HEK293 (cell line): ENCODE results near the gene PCED1A.

Source experiments
- CTCF ChIP-seq: fragments of 450-650 bp; formaldehyde crosslinking; IDR thresholded peaks from 2 replicates; pipeline ENCODE4 v1.5.1; 2016; ENCODE audit warnings: missing biosample characterization, missing genetic modification characterization
- SP2 ChIP-seq: fragments of 450-650 bp; formaldehyde crosslinking; IDR thresholded peaks from 2 replicates; pipeline ENCODE4 v1.5.1; 2016; ENCODE audit warnings: missing biosample characterization, missing genetic modification characterization
- ZBTB20 ChIP-seq: fragments of 450-650 bp; formaldehyde crosslinking; IDR thresholded peaks from 2 replicates; pipeline ENCODE4 v1.5.1; 2016; ENCODE audit warnings: missing biosample characterization, missing genetic modification characterization
- ZFP41 ChIP-seq: fragments of 450-650 bp; formaldehyde crosslinking; IDR thresholded peaks from 2 replicates; pipeline ENCODE4 v1.5.1; 2016; ENCODE audit warnings: missing biosample characterization, missing genetic modification characterization, borderline replicate concordance
- ZNF140 ChIP-seq: fragments of 450-650 bp; formaldehyde crosslinking; IDR thresholded peaks from 2 replicates; pipeline ENCODE4 v1.5.1; 2016; ENCODE audit warnings: missing biosample characterization, missing genetic modification characterization
- ZNF280C ChIP-seq: fragments of 450-650 bp; formaldehyde crosslinking; IDR thresholded peaks from 2 replicates; pipeline ENCODE4 v1.5.1; 2016; ENCODE audit warnings: missing biosample characterization, missing genetic modification characterization
- ZNF501 ChIP-seq: fragments of 450-650 bp; formaldehyde crosslinking; IDR thresholded peaks from 2 replicates; pipeline ENCODE4 v1.5.1; 2016; ENCODE audit warnings: missing biosample characterization, missing genetic modification characterization
- ZNF777 ChIP-seq: fragments of 450-650 bp; formaldehyde crosslinking; IDR thresholded peaks from 2 replicates; pipeline ENCODE4 v1.5.1; 2017; ENCODE audit warnings: missing biosample characterization, missing genetic modification characterization, borderline replicate concordance
- TF ChIP-seq, protein P1 (sequence below): fragments of 450-650 bp; formaldehyde crosslinking; IDR thresholded peaks from 2 replicates; pipeline ENCODE4 v1.5.1; 2016; ENCODE audit warnings: missing biosample characterization, missing genetic modification characterization
- TF ChIP-seq, protein P2 (sequence below): fragments of 450-650 bp; formaldehyde crosslinking; IDR thresholded peaks from 2 replicates; pipeline ENCODE4 v1.5.1; 2017; ENCODE audit warnings: missing biosample characterization, mild to moderate bottlenecking, missing genetic modification characterization, moderate library complexity
- TF ChIP-seq, protein P3 (sequence below): fragments of 450-650 bp; formaldehyde crosslinking; IDR thresholded peaks from 2 replicates; pipeline ENCODE4 v1.5.1; 2017; ENCODE audit warnings: missing biosample characterization, missing genetic modification characterization
- TF ChIP-seq, protein P4 (sequence below): fragments of 450-650 bp; formaldehyde crosslinking; IDR thresholded peaks from 2 replicates; pipeline ENCODE4 v1.5.1; 2016; ENCODE audit warnings: missing biosample characterization, missing genetic modification characterization

- TF ChIP-seq ZNF777 (tag by site-specific recombination) (no peak), CTCF (tag by site-specific recombination) (no peak), SP2 (tag by site-specific recombination) (no peak), ZNF140 (tag by site-specific recombination) (no peak), ZNF501 (tag by site-specific recombination) (no peak), ZBTB20 (tag by site-specific recombination) (no peak), ZFP41 (no peak), ZNF280C (tag by site-specific recombination) (no peak)
- TF ChIP-seq, protein P1, sequence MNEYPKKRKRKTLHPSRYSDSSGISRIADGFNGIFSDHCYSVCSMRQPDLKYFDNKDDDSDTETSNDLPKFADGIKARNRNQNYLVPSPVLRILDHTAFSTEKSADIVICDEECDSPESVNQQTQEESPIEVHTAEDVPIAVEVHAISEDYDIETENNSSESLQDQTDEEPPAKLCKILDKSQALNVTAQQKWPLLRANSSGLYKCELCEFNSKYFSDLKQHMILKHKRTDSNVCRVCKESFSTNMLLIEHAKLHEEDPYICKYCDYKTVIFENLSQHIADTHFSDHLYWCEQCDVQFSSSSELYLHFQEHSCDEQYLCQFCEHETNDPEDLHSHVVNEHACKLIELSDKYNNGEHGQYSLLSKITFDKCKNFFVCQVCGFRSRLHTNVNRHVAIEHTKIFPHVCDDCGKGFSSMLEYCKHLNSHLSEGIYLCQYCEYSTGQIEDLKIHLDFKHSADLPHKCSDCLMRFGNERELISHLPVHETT (tag by site-specific recombination): no peak
- TF ChIP-seq, protein P2, sequence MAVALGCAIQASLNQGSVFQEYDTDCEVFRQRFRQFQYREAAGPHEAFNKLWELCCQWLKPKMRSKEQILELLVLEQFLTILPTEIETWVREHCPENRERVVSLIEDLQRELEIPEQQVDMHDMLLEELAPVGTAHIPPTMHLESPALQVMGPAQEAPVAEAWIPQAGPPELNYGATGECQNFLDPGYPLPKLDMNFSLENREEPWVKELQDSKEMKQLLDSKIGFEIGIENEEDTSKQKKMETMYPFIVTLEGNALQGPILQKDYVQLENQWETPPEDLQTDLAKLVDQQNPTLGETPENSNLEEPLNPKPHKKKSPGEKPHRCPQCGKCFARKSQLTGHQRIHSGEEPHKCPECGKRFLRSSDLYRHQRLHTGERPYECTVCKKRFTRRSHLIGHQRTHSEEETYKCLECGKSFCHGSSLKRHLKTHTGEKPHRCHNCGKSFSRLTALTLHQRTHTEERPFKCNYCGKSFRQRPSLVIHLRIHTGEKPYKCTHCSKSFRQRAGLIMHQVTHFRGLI (tag by site-specific recombination): no peak
- TF ChIP-seq, protein P3, sequence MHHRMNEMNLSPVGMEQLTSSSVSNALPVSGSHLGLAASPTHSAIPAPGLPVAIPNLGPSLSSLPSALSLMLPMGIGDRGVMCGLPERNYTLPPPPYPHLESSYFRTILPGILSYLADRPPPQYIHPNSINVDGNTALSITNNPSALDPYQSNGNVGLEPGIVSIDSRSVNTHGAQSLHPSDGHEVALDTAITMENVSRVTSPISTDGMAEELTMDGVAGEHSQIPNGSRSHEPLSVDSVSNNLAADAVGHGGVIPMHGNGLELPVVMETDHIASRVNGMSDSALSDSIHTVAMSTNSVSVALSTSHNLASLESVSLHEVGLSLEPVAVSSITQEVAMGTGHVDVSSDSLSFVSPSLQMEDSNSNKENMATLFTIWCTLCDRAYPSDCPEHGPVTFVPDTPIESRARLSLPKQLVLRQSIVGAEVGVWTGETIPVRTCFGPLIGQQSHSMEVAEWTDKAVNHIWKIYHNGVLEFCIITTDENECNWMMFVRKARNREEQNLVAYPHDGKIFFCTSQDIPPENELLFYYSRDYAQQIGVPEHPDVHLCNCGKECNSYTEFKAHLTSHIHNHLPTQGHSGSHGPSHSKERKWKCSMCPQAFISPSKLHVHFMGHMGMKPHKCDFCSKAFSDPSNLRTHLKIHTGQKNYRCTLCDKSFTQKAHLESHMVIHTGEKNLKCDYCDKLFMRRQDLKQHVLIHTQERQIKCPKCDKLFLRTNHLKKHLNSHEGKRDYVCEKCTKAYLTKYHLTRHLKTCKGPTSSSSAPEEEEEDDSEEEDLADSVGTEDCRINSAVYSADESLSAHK (tag by site-specific recombination): no peak
- TF ChIP-seq, protein P4, sequence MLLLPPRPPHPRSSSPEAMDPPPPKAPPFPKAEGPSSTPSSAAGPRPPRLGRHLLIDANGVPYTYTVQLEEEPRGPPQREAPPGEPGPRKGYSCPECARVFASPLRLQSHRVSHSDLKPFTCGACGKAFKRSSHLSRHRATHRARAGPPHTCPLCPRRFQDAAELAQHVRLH: no peak
Measured at GRCh38 chr20:2837221-2837960, 3.1 kb downstream of the PCED1A start.
